Measurements from ENCODE around the gene PDXK. TPM values are rescaled to one million over a fixed set of nuclear protein-coding genes. Genes with fewer than 3 reads are reported as not detected.
A peak's percentile ranks its signal among the peaks of the same experiment; 100 is the strongest.

Gene PDXK
- total and polyA plus RNA-seq, 2 of the 13 experiments (the other 11 are each of a cell fraction or from before 2014, with no cell fraction given): 114 to 184 TPM

DNA sequence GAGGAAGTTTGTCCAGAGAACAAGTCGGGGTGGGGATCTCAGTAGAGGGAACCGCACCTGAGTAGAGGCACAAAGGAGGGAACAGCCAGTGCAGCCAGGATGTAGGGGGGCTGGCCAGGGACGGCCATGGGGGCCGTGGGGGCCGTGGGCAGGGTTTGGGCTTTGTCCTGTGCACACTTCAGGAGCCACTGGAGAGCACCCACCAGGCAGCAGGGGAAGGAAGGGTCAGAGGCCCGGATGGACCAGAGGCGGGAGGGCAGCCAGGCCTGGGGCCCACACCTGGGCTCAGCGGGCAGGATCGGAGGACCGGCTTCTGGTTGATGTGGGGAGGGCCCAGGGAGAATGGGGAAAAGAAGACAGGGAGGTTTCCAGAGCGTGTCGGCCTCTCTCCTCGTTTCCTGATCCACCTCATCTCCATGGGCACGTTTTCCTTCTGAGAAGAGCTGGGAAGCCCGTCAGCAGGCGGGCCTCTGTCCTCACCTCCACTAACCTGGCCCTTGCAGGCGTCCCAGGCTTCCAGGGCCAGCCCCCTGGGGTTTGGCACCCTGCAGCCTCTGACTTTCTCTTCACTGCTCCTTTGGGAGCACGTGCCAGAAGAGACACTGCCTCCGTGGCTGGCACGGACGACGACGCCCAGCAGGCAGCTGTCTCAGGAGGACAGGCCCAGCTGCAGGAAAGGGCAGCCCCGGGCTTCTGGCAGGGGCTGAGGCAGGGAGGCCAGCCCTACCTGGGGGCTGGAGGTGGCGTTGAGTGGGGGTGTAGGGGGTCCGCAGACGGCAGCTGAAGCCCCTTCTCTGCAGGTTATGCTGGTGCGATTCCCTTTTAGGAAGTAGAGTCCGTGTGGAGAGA, 16.8 kb upstream of the PDXK start:
- in situ Hi-C loops (cut with HindIII; ENCODE audit: extremely low pct_ligation_motif_present, low pct_unique_long_range_greater_than_20kb): no loop called here
- POLR2A ChIA-PET: interaction anchor here (2.2 kb wide), 1 partner anchor 26 kb away, joined by 11 read pairs; no protein-coding TSS in a partner anchor
- TF ChIP-seq, protein P1, sequence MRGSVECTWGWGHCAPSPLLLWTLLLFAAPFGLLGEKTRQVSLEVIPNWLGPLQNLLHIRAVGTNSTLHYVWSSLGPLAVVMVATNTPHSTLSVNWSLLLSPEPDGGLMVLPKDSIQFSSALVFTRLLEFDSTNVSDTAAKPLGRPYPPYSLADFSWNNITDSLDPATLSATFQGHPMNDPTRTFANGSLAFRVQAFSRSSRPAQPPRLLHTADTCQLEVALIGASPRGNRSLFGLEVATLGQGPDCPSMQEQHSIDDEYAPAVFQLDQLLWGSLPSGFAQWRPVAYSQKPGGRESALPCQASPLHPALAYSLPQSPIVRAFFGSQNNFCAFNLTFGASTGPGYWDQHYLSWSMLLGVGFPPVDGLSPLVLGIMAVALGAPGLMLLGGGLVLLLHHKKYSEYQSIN (CRISPR knock-in tag; IDR thresholded peaks at IDR 0.05; ENCODE audit: borderline replicate concordance): no peak
- TF ChIP-seq, protein P2, sequence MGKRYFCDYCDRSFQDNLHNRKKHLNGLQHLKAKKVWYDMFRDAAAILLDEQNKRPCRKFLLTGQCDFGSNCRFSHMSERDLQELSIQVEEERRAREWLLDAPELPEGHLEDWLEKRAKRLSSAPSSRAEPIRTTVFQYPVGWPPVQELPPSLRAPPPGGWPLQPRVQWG (CRISPR knock-in tag; IDR thresholded peaks at IDR 0.05; ENCODE audit: borderline replicate concordance, low read depth): no peak
- no peak for TF ChIP-seq MAFK (conservative IDR thresholded peaks at IDR 0.05 in 1 of 2, IDR thresholded peaks at IDR 0.05 in 1 of 2; ENCODE audit: low read length in 2 of 2)
- TF ChIP-seq ZNF839 (CRISPR knock-in tag; IDR thresholded peaks at IDR 0.05; ENCODE audit: borderline replicate concordance): peak; percentile 44; the same call in 1 of the 2 replicates
- TF ChIP-seq, protein P3, sequence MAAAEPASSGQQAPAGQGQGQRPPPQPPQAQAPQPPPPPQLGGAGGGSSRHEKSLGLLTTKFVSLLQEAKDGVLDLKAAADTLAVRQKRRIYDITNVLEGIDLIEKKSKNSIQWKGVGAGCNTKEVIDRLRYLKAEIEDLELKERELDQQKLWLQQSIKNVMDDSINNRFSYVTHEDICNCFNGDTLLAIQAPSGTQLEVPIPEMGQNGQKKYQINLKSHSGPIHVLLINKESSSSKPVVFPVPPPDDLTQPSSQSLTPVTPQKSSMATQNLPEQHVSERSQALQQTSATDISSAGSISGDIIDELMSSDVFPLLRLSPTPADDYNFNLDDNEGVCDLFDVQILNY (CRISPR knock-in tag; conservative IDR thresholded peaks at IDR 0.05): no peak
- TF ChIP-seq, protein P4, sequence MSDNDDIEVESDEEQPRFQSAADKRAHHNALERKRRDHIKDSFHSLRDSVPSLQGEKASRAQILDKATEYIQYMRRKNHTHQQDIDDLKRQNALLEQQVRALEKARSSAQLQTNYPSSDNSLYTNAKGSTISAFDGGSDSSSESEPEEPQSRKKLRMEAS (IDR thresholded peaks at IDR 0.05): peak; percentile 40; the same call in 1 of the 2 replicates
- TF ChIP-seq ZNF775 (CRISPR knock-in tag; IDR thresholded peaks at IDR 0.05; ENCODE audit: borderline replicate concordance): no peak
- 0 out of 2 replicates have a peak, but pooled peaks have one; percentile 15 for TF ChIP-seq ZFX (CRISPR knock-in tag; IDR thresholded peaks at IDR 0.05; ENCODE audit: low read depth)
- TF ChIP-seq, protein P5, sequence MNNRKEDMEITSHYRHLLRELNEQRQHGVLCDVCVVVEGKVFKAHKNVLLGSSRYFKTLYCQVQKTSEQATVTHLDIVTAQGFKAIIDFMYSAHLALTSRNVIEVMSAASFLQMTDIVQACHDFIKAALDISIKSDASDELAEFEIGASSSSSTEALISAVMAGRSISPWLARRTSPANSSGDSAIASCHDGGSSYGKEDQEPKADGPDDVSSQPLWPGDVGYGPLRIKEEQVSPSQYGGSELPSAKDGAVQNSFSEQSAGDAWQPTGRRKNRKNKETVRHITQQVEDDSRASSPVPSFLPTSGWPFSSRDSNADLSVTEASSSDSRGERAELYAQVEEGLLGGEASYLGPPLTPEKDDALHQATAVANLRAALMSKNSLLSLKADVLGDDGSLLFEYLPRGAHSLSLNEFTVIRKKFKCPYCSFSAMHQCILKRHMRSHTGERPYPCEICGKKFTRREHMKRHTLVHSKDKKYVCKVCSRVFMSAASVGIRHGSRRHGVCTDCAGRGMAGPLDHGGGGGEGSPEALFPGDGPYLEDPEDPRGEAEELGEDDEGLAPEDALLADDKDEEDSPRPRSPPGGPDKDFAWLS (CRISPR knock-in tag; IDR thresholded peaks at IDR 0.05; ENCODE audit: borderline replicate concordance): no peak
- TF ChIP-seq, protein P6, sequence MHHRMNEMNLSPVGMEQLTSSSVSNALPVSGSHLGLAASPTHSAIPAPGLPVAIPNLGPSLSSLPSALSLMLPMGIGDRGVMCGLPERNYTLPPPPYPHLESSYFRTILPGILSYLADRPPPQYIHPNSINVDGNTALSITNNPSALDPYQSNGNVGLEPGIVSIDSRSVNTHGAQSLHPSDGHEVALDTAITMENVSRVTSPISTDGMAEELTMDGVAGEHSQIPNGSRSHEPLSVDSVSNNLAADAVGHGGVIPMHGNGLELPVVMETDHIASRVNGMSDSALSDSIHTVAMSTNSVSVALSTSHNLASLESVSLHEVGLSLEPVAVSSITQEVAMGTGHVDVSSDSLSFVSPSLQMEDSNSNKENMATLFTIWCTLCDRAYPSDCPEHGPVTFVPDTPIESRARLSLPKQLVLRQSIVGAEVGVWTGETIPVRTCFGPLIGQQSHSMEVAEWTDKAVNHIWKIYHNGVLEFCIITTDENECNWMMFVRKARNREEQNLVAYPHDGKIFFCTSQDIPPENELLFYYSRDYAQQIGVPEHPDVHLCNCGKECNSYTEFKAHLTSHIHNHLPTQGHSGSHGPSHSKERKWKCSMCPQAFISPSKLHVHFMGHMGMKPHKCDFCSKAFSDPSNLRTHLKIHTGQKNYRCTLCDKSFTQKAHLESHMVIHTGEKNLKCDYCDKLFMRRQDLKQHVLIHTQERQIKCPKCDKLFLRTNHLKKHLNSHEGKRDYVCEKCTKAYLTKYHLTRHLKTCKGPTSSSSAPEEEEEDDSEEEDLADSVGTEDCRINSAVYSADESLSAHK (CRISPR knock-in tag; IDR thresholded peaks at IDR 0.05; ENCODE audit: borderline replicate concordance): no peak
- TF ChIP-seq ZNF891 (CRISPR knock-in tag; IDR thresholded peaks at IDR 0.05): 0 out of 2 replicates have a peak, but pooled peaks have one; percentile 5
- no peak for TF ChIP-seq CCAR2 (optimal IDR thresholded peaks at IDR 0.05; ENCODE audit: low read depth, low read length)
- peak; percentile 96 for TF ChIP-seq ZBTB38 (CRISPR knock-in tag; IDR thresholded peaks at IDR 0.05)

More for the DNA sequence above, 16.8 kb upstream of the PDXK start:
- Histone ChIP-seq H3K9ac (ENCODE audit: insufficient read depth, low read depth, low read length) (peak overlapping the region; percentile 39), H2AFZ (ENCODE audit: low read length) (no peak overlapping the region), H4K20me1 (ENCODE audit: insufficient read depth, low read length) (no peaks in the 10 kb centered on the region), H3K36me3 (replicated peaks in 1 of 2; ENCODE audit: control insufficient read depth in 1 of 2, insufficient read depth in 2 of 2, low read length in 2 of 2) (no peaks in the 10 kb centered on the region), H3K9me3 (ENCODE audit: low read length) (no peaks in the 10 kb centered on the region), H3K79me2 (ENCODE audit: insufficient read depth, low read length) (no peaks in the 10 kb centered on the region), H3K4me1 (ENCODE audit: insufficient read depth, low read length) (peaks cover 82% of the 10 kb centered on the region), H3K4me3 (replicated peaks in 1 of 3; ENCODE audit: insufficient read depth in 1 of 3, low read depth in 2 of 3, low read length in 3 of 3) (peak overlapping the region in 1 of 3 experiments; percentile 63; a peak in 1 of 6 replicates), H3K27me3 (ENCODE audit: control insufficient read depth in 1 of 2, insufficient read depth in 2 of 2, low read length in 2 of 2) (no peaks in the 10 kb centered on the region), H3K4me2 (ENCODE audit: low read depth, low read length) (peak overlapping the region; percentile 85), H3K27ac (ENCODE audit: extremely low read length, insufficient read depth, low read length) (peak overlapping the region; percentile 66)
- DNase-seq (ENCODE audit: low spot score) (no peak), ATAC-seq (no peak), FAIRE-seq (no peak)
- CTCF ChIA-PET (ENCODE audit: low intra/inter-chr PET ratio, low total read pairs): no interaction called here
- intact Hi-C loops (cut with micrococcal nuclease; ENCODE audit: unreplicated experiment): loop anchor here (10.0 kb wide), 1 partner anchor 73 kb away; the partner anchor contains the start of gene CSTB
- no TSS peak for BruUV-seq (replicated peaks)
- WGBS (ENCODE audit: low lambda C conversion rate): 86% methylated on average over 24 of the region's 29 CpGs

All from HepG2 (cell line).